B cell (primary cell): Measurements from ENCODE around the gene NFAT5.
"Not testable (repeated sequence)": the region's sequence is repeated elsewhere in the genome, so short reads cannot be mapped to it uniquely, and the experiment has no call there.

Experiments
- EZH2 ChIP-seq: IDR thresholded peaks from 2 replicates; pipeline ENCODE4 v1.6.1; 2012; ENCODE audit warnings: borderline replicate concordance, low read depth, mild to moderate bottlenecking, moderate library complexity, low read length; ENCODE audit not compliant: insufficient read depth, poor library complexity, severe bottlenecking
- TF ChIP-seq, protein P1 (sequence below): fragments of 200-600 bp; IDR thresholded peaks from one replicate; pipeline ENCODE4 v1.8.0; 2022; ENCODE audit warnings: antibody characterized with exemption, mild to moderate bottlenecking

DNA sequence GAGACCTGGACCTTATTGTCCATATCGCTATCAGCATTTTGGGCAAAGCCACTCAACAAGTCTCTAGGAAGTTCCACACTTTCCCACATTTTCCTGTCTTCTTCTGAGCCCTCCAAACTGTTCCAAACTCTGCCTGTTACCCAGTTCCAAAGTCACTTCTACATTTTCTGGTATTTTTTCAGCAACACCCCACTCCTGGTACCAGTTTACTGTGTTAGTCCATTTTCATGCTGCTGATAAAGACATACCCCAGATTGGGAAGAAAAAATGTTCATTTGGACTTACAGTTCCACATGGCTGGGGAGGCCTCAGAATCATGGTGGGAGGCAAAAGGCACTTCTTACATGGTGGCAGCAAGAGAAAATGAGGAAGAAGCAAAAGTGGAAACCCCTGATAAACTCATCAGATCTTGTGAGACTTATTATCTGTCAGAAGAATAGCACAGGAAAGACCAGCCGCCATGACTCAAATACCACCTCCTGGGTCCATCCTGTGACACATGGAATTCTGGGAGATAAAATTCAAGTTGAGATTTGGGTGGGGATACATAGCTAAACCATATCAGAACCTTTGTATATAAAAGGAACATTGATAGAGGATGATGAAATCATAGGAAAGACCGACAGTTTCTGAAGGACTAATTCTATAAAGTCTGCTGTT lies 71.6 kb downstream of the NFAT5 start:
- TF ChIP-seq, protein P1, sequence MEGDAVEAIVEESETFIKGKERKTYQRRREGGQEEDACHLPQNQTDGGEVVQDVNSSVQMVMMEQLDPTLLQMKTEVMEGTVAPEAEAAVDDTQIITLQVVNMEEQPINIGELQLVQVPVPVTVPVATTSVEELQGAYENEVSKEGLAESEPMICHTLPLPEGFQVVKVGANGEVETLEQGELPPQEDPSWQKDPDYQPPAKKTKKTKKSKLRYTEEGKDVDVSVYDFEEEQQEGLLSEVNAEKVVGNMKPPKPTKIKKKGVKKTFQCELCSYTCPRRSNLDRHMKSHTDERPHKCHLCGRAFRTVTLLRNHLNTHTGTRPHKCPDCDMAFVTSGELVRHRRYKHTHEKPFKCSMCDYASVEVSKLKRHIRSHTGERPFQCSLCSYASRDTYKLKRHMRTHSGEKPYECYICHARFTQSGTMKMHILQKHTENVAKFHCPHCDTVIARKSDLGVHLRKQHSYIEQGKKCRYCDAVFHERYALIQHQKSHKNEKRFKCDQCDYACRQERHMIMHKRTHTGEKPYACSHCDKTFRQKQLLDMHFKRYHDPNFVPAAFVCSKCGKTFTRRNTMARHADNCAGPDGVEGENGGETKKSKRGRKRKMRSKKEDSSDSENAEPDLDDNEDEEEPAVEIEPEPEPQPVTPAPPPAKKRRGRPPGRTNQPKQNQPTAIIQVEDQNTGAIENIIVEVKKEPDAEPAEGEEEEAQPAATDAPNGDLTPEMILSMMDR, result not testable (repeated sequence)
- not testable (repeated sequence) for TF ChIP-seq EZH2
